GM12872 (cell line): Measurements from ENCODE around the gene CD69.

Experiments used
- TF ChIP-seq, protein P1 (sequence below): IDR thresholded peaks from 3 replicates; pipeline ENCODE4 v1.5.1; 2011; ENCODE audit warnings: low read depth, mild to moderate bottlenecking, low read length, moderate library complexity; ENCODE audit not compliant: insufficient read depth

The CD69 gene

DNA sequence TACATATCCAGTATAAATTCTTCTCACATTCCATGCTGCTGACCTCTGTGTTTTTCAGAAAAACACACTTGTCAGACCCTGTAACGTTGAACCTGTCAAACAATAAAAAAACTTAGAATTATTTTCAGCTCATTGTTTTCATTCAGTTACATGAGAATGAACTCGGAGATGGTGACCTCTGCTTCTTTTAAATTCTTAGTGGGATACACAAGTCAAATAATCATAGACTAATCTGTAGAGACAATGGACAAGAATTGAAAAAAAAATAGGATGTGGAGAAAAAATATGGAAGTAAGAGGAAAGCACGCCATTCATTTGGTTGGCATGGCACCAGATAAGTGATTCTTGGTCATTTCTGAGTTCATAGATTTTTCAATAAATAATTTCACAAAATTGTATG lies 7.2 kb downstream of the CD69 start:
- TF ChIP-seq, protein P1, sequence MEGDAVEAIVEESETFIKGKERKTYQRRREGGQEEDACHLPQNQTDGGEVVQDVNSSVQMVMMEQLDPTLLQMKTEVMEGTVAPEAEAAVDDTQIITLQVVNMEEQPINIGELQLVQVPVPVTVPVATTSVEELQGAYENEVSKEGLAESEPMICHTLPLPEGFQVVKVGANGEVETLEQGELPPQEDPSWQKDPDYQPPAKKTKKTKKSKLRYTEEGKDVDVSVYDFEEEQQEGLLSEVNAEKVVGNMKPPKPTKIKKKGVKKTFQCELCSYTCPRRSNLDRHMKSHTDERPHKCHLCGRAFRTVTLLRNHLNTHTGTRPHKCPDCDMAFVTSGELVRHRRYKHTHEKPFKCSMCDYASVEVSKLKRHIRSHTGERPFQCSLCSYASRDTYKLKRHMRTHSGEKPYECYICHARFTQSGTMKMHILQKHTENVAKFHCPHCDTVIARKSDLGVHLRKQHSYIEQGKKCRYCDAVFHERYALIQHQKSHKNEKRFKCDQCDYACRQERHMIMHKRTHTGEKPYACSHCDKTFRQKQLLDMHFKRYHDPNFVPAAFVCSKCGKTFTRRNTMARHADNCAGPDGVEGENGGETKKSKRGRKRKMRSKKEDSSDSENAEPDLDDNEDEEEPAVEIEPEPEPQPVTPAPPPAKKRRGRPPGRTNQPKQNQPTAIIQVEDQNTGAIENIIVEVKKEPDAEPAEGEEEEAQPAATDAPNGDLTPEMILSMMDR, result no peak

- TF ChIP-seq, protein P1, result no peak
Observed at GRCh38 chr12:9753073-9753472, 7.6 kb downstream of the CD69 start.

GRCh38 chr12:9752145-9752933 lies 8.4 kb downstream of the CD69 start:
- TF ChIP-seq, protein P1, result no peak

- TF ChIP-seq, protein P1, result peak; percentile 54; the same call in 2 of the 3 replicates
Observed at GRCh38 chr12:9751204-9752144, 9.2 kb downstream of the CD69 start.

- TF ChIP-seq, protein P1, result peak; percentile 70
Observed at GRCh38 chr12:9750276-9751203, 10.2 kb downstream of the CD69 start.

- TF ChIP-seq, protein P1, result no peak
Observed at GRCh38 chr12:9749640-9750039, 11.1 kb downstream of the CD69 start.
